HEK293T (cell line): Measurements from ENCODE around the gene TACO1.

Experiments used
- CTBP1 ChIP-seq: fragments of 450-650 bp; IDR thresholded peaks from 2 replicates; pipeline ENCODE4 v1.6.1; 2016; ENCODE audit warnings: borderline replicate concordance
- FOXK2 ChIP-seq: fragments of 450-650 bp; IDR thresholded peaks from 2 replicates; pipeline ENCODE4 v1.6.1; 2016; ENCODE audit warnings: mild to moderate bottlenecking
- TF ChIP-seq, protein P1 (sequence below): fragments of 450-650 bp; IDR thresholded peaks from 2 replicates; pipeline ENCODE4 v1.6.1; 2016

DNA sequence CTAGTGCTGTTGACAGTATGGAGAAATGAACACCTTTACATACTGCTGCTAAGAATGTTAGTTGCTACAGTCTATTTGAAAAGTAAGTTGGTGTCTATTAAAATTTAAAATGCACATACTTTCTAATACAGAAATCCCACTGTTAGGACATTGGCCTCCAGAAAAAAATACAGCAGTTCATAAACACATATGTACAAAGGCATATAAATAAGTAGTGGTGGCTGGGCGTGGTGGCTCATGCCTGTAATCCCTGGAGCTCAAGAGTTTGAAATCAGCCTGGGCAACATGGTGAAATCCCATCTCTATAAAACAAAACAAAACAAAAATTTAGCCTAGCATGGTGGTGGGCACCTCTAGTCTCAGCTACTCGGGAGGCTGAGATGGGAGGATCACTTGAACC is 37.4 kb upstream of the TACO1 start:
- TF ChIP-seq CTBP1 (no peak), FOXK2 (no peak)
- TF ChIP-seq, protein P1, sequence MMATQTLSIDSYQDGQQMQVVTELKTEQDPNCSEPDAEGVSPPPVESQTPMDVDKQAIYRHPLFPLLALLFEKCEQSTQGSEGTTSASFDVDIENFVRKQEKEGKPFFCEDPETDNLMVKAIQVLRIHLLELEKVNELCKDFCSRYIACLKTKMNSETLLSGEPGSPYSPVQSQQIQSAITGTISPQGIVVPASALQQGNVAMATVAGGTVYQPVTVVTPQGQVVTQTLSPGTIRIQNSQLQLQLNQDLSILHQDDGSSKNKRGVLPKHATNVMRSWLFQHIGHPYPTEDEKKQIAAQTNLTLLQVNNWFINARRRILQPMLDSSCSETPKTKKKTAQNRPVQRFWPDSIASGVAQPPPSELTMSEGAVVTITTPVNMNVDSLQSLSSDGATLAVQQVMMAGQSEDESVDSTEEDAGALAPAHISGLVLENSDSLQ = no peak
